MG63 (cell line): Measurements from ENCODE around the gene CTPS1. TPM values are rescaled to one million over a fixed set of nuclear protein-coding genes. Genes with fewer than 3 reads are reported as not detected.

Experiments
- DNase-seq: peaks from one replicate; pipeline ENCODE4 v3.0.0-alpha.2; 2020
- H3K27me3 ChIP-seq: fragments of 250-450 bp; sonication (Bioruptor Pico); 2 replicates; pipeline ENCODE4 v1.5.1; 2020; ENCODE audit warnings: mild to moderate bottlenecking, moderate library complexity
- H3K36me3 ChIP-seq: fragments of 250-450 bp; sonication (Bioruptor Pico); 2 replicates; pipeline ENCODE4 v1.5.1; 2020; ENCODE audit warnings: mild to moderate bottlenecking, moderate library complexity
- H3K4me3 ChIP-seq: fragments of 250-450 bp; sonication (Bioruptor Pico); 2 replicates; pipeline ENCODE4 v1.5.1; 2020; ENCODE audit warnings: mild to moderate bottlenecking, moderate library complexity
- H3K9me3 ChIP-seq: fragments of 250-450 bp; sonication (Bioruptor Pico); 2 replicates; pipeline ENCODE4 v1.5.1; 2020; ENCODE audit warnings: mild to moderate bottlenecking, moderate library complexity
- total RNA-seq: library from RNA; depleted of rRNA; stranded (reverse); fragments of >200 nt; shearing (Covaris generic); gene quantifications from 2 replicates; pipeline ENCODE4 v1.2.3, GENCODE V29; 2014; ENCODE audit warnings: low replicate concordance; rRNA removed

The CTPS1 gene, protein sequence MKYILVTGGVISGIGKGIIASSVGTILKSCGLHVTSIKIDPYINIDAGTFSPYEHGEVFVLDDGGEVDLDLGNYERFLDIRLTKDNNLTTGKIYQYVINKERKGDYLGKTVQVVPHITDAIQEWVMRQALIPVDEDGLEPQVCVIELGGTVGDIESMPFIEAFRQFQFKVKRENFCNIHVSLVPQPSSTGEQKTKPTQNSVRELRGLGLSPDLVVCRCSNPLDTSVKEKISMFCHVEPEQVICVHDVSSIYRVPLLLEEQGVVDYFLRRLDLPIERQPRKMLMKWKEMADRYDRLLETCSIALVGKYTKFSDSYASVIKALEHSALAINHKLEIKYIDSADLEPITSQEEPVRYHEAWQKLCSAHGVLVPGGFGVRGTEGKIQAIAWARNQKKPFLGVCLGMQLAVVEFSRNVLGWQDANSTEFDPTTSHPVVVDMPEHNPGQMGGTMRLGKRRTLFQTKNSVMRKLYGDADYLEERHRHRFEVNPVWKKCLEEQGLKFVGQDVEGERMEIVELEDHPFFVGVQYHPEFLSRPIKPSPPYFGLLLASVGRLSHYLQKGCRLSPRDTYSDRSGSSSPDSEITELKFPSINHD
- total RNA-seq = 48.3 and 53.4 TPM in 2 replicates

DNA sequence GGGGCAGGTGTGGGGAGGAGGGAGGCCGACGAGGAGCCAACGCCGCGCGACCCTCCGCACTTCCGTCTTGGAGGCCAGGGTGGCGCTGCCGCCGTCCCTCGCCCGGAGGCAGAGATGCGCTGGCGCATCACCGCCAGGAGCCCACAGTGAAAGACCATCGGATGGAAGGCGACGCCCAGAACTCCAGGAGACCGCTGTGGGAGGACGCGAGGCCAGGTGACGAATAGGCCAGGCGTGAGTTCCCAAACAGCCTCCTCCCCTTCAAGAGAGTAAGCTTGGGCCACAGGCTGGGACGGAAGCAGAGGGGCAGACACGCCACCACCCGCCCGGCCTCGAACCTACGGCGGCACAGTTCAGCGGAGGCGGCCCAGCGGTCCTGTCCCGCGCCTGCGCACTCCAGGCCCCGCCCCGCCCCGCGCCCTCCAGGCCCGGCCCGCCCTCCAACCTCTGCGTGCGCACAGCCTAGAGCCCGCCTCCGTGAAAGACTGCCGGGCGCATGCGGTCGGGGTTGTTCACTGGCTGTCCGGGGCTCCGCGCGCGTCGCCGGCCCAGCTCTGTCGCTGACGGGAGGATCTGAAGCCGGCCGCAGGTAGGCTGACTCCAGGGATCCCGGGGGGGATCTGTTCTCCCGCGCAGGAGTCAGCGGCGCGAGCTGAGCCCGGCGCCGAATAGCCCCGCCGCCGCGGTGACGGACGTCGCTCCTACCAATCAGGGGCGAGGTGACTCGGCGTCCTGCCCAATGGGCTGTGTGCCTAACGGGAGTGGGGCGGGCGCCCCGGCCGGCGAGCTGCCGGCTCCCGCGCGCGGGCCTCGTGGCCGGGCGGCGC is at the start of gene CTPS1:
Gene CTPS1 (plus strand): TSS at position 456 of the 827 bp plus-strand sequence. CDS start 3,595 bp downstream, outside the sequence.
- DNase-seq = peak; percentile 92
- no peaks in the 10 kb centered on the region for H3K27me3 ChIP-seq
- H3K9me3 ChIP-seq = no peaks in the 10 kb centered on the region
- peaks cover 35% of the 10 kb centered on the region for H3K36me3 ChIP-seq
- peak within 1 kb of the TSS; percentile 81 for H3K4me3 ChIP-seq

DNA sequence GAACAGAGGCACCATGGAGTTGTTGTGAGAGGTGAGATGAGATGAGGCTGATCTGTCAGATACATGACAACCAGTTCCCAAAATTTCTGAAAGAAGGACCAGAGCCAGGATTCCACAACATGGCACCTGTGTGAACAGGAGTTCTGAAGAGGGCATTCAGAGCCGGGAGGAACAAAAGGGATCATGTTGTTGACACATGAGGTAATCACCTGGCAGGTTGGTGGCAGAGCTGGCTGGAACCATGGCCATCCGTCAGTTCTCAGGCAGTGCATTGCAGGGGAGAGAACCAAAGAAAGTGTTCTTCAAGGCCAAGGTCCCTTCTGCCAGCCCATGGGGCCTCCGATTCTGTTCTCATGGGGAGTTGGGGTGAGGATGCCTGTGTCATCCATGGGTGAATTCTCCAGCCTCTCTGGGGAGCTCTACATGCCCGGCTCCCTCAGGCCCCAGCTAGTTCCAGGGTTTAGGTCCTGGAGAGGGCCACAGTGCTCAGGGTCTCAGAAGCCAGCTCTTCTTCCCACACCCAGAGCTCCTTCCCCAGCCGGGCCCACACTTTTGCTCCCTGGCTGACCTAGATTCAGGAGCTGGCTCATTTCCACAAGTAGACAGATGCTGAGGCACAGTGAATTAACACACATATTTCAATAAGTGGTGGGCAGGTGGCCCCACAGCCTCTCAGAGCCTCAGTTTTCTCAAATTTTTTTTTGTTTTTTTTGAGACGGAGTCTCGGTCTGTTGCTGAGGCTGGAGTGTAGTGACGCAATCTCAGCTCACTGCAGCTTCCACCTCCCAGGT is 49.1 kb upstream of the CTPS1 start:
- H3K9me3 ChIP-seq = no peaks in the 10 kb centered on the region
- no peak for DNase-seq
- H3K4me3 ChIP-seq = no peak overlapping the region
- H3K36me3 ChIP-seq = no peaks in the 10 kb centered on the region
- H3K27me3 ChIP-seq = no peaks in the 10 kb centered on the region

DNA sequence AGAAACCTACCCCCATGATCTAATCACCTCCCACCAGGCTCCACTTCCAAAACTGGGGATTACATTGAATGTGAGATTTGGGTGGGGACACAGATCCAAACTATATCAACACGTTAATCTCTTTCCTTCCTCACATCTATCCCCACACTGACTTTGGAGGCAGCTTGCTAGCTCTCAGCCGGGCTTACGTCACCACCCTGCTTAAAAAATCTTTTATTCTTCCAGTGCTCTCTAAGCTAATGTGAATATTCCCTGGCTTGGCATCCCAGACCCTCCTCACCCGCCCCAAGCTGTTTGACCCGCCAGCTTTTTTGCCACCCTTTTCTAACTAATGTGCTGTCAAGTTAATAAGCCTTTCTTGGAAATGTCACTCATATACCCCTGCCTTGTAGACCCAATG is 47.9 kb upstream of the CTPS1 start:
- Histone ChIP-seq H3K9me3 (no peaks in the 10 kb centered on the region), H3K36me3 (no peaks in the 10 kb centered on the region), H3K4me3 (no peak overlapping the region), H3K27me3 (no peaks in the 10 kb centered on the region)
- DNase-seq = no peak

DNA sequence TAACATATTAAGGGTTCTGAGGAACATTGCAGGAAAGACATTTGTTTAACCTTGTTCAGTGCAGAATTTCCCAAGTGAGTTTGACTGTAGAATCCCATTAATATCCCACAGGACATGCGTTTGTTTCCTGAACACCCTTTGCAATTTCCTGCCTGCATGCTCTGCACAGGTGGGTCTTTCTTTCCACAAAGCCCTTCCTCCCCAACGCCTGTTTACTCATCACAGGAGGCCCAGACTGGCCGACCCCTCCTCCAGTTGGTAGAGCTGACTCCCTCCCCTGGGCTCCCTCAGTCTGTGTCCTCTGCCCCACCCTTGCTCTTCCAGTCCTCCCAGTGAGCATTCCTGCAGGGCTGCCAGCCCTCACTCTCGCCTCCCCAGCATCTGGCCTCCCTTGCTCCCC is 47.5 kb upstream of the CTPS1 start:
- no peaks in the 10 kb centered on the region for H3K36me3 ChIP-seq
- H3K4me3 ChIP-seq = no peak overlapping the region
- DNase-seq = no peak
- no peaks in the 10 kb centered on the region for H3K9me3 ChIP-seq
- no peaks in the 10 kb centered on the region for H3K27me3 ChIP-seq

DNA sequence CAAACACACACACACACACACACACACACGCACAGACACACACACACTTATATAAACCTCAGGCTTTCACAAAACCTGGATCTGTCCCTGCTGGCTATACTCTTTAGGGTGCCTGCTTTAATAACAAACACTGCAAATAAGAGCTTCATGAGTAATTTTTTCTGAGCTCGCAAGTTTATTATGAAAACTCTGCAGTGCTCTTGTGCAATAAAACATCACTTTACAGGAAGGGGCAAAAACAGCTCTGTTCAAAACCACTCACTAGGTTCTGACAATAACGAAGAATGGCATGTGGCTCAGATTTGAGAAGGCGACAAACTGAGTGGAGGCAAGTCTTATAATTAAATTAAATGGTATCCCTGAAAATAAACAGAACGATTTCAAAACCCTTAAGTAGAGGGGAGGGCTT is 42.6 kb upstream of the CTPS1 start:
- DNase-seq = peak; percentile 57
- no peaks in the 10 kb centered on the region for H3K36me3 ChIP-seq
- no peaks in the 10 kb centered on the region for H3K9me3 ChIP-seq
- H3K4me3 ChIP-seq = no peak overlapping the region
- H3K27me3 ChIP-seq = no peaks in the 10 kb centered on the region

DNA sequence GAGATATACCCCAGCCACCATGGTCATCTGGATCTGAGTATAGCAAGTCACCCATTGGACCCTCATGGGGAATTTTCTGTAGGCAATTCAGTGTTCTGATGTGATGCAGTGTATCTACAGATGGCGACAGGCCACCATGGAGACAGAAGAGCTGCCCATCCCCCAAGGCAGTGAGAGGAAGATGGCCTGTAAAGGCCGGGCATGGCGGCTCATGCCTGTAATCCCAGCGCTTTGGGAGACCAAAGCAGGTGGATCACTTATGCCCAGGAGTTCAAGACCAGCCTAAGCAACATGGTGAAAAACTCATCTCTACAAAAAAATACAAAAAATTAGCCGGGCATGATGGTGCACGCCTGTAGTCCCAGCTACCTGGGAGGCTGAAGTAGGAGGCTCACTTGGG is 41.1 kb upstream of the CTPS1 start:
- DNase-seq = no peak
- Histone ChIP-seq H3K9me3 (no peaks in the 10 kb centered on the region), H3K4me3 (no peak overlapping the region), H3K27me3 (no peaks in the 10 kb centered on the region), H3K36me3 (no peaks in the 10 kb centered on the region)

DNA sequence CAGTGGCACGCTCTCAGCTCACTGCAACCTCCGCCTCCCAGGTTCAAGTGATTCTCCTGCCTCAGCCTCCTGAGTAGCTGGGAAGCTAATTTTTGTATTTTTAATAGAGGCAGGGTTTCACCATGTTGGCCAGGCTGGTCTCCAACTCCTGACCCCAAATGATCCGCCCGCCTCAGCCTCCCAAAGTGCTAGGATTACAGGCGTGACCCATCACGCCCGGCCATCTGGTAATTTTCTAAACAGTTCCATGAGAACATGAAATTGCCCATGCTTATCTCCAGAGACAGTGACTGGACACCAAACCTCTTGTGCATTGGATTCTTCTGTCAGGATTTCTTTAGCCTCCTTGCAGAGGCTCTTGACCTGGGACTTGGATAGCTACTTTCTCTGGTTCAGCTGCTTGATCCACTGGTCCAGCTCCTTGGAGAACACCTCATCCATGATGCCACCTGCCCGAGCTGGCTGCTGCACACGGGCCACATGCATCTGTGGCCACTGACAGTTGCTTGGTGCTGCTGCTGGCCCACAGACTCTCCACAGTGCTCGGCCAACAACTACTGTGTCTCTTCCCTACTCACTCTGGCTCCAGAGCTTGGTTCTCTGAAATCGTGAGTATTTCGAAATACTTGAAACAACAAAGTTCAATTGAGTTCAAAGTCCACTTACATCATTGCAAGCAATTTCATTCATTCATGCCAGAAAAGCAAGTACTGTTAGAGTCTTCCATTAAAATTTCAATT is 40.0 kb upstream of the CTPS1 start:
- no peaks in the 10 kb centered on the region for H3K27me3 ChIP-seq
- H3K9me3 ChIP-seq = no peaks in the 10 kb centered on the region
- peak; percentile 52 for DNase-seq
- H3K36me3 ChIP-seq = no peaks in the 10 kb centered on the region
- H3K4me3 ChIP-seq = no peak overlapping the region

DNA sequence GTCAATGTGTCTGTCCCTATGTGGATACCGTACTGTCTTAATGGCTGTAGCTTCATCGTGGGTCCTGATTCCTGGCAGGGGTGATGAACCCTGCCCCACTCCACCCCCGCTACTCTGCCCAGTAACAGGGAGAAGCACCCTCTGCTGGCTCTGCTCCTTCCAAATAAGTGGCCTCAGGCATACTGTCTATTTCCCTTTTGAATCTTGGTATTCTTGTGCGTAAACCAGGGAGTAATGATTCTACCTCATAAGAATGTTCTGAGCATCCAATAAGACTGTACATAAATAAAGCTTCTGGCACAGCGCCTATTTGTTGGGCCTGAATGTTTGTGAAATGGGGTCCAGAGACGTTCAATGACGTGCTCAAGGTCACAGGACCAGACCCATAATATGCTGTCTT is 35.2 kb upstream of the CTPS1 start:
- Histone ChIP-seq H3K27me3 (no peaks in the 10 kb centered on the region), H3K36me3 (no peaks in the 10 kb centered on the region), H3K4me3 (no peak overlapping the region), H3K9me3 (peaks cover 10% of the 10 kb centered on the region)
- peak; percentile 90 for DNase-seq

DNA sequence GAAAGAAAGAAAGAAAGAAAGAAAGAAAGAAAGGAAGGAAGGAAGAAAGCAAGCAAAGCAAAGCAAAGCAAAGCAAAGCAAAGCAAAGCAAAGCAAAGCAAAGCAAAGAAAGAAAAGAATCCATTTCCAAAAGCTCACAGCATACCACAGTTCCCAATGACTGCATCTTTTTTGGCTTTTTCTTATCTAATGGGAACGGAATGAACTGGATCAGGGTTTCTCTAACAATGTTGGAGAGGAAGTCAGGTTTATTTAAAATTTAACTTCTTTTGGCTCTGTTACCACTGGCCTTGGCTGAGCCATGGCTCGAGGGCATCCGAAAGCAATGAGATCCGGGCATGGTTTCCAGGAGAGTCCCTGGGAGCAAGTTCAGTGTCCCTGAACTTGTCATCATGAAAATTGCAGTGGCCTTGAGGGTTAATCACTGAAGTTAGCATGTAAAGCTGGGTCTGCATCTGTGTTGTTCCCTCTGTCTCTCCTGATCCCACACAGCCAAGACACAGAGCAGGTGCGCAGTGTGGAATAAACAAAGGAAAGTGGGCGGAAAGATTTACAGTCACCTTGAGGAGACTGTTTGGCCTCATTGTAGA is 34.6 kb upstream of the CTPS1 start:
- Histone ChIP-seq H3K9me3 (peaks cover 10% of the 10 kb centered on the region), H3K27me3 (no peaks in the 10 kb centered on the region), H3K4me3 (no peak overlapping the region), H3K36me3 (no peaks in the 10 kb centered on the region)
- peak; percentile 73 for DNase-seq

DNA sequence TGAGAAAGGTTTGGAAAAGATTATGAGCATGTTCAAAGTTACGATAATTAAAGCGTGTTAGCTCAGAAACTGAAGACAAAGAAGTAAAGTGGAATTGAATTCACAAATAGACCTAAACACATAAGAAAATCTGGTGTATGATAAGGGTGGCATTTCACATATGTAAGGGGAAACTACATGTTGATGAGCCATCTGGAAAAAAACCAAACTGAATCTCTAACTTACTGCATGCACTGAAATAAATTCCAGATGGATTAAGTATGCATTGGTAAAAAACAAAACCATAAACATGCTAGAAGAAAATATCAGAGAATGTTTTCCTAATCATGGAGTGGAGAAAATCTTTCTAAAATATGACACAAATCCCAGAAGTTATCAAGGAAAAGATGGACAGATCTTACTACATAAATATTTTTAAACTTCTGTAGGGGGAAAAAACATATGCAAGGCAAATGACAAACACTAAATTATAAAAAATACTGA is 34.0 kb upstream of the CTPS1 start:
- peaks cover 10% of the 10 kb centered on the region for H3K9me3 ChIP-seq
- H3K27me3 ChIP-seq = no peaks in the 10 kb centered on the region
- DNase-seq = no peak
- no peaks in the 10 kb centered on the region for H3K36me3 ChIP-seq
- no peak overlapping the region for H3K4me3 ChIP-seq

DNA sequence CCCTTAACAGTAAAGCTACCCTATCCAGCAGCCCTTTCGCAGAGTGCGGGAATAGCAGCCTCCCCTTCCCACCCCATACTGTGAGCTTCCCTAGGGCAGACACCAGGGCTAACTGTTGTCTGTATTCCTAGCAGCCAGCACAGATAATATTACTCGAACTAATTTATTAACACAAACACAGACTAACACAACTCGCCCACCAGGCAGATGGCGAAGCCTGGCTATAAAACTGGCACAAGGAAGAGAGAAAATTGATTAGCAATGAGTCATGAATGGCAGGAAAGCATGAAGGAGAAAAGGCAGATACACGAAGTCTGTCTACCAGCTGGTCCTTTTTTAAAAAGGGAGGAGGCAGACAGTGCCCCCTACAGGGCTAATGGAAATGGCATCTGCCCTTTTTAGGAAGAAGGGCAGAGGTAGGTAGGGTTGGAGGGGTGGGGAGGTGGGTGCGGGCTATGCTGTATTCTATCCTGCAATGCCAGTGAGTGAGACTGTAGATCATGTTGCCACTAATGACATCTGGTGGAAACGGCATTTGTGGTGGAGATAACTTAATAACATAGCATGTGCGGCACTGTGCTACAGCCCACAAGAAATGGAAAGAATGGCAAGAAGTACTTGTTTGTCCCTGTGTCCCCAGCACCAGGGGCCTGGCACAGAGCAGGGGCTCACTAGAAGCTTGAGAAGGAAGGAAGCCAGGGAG is 30.6 kb upstream of the CTPS1 start:
- Histone ChIP-seq H3K9me3 (peaks cover 10% of the 10 kb centered on the region), H3K4me3 (no peak overlapping the region), H3K36me3 (no peaks in the 10 kb centered on the region), H3K27me3 (no peaks in the 10 kb centered on the region)
- DNase-seq = peak; percentile 84

DNA sequence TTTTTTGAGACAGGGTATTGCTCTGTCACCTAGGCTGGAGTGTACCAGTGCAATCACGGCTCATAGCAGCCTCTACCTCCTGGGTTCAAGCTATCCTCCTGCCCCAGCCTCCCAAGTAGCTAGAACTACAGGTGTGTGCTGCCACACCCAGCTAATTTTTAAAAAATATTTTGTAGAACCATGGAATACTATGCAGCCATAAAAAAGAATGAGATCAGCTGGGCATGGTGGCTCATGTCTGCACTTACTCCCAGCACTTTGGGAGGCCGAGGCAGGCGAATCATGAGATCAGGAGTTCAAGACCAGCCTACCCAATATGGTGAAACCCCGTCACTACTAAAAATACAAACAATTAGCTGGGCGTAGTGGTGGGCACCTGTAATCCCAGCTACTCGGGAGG is 29.9 kb upstream of the CTPS1 start:
- no peaks in the 10 kb centered on the region for H3K36me3 ChIP-seq
- no peaks in the 10 kb centered on the region for H3K27me3 ChIP-seq
- no peak overlapping the region for H3K4me3 ChIP-seq
- peaks cover 10% of the 10 kb centered on the region for H3K9me3 ChIP-seq
- no peak for DNase-seq

DNA sequence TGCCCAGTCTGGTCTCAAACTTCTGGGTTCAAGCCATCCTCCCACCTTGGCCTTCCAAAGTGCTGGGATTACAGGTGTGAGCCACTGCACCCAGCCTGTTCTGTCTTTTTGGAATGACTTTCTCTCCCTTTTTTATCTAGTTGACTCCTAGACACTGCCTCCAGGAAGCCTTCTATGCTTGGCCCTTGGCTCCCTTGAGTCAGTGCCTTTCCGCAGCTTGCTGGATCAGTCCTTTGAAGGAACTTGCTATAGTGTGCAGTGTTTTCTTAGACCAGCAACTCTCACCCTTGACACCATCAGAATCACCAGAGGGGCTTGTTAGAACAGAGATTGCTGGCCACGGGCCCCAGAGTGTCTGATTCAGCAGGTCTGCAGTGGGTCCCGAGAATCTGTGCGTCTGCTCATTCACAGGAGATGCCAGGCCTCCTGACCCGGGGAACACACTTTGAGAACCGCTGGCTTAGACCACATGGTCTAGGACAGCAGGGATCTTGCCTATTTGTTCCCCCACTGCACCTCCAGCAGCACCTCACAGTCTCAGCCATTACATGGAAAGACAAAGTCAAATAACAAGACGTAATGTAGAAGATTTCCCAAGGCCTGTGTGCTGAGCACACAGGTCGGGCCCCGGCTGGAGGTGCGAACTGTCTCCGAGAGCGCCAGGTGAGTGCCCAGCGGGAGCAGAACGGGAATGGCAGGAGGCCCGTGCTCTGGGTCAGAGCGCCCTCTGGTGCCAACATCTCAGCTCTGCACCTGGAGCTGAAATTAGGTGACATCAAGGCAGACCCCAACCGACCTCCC is 27.4 kb upstream of the CTPS1 start:
- no peaks in the 10 kb centered on the region for H3K36me3 ChIP-seq
- H3K27me3 ChIP-seq = no peaks in the 10 kb centered on the region
- no peak overlapping the region for H3K4me3 ChIP-seq
- DNase-seq = peak; percentile 44
- no peaks in the 10 kb centered on the region for H3K9me3 ChIP-seq

DNA sequence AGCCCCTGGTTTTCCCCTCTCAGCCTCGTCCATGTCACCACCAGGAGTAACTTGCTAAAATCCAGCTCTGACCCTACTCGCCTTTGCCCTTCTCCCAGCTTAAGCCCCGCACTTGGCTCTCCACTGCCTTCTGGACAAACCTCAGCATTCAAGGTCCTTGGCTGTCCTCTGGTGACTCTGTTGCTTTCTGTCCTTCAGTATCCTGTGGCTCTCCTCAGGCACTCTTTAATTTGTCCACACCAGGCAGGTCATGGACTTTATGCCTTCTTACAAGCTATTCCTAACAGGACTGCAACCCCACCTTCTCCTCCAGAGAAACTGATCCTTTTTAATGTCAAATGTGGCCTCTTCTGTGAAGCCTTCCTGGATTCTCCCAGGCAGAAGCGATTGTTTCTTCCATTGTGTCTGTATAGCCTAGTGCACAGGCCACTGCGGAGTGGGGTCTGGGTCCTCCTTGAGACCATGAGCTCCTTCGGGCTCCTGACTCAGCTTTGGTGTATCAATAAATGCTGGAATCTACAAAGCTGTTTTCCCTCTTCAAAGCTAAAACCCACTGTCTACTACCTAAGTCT is 26.7 kb upstream of the CTPS1 start:
- Histone ChIP-seq H3K9me3 (no peaks in the 10 kb centered on the region), H3K27me3 (no peaks in the 10 kb centered on the region), H3K36me3 (no peaks in the 10 kb centered on the region), H3K4me3 (no peak overlapping the region)
- no peak for DNase-seq
